GM19468 (cell line): ENCODE measurements around the gene BMPR2.
"Not testable (repeated sequence)": the region's sequence is repeated elsewhere in the genome, so short reads cannot be mapped to it uniquely, and the experiment has no call there.

Experiments used
- ATAC-seq: cut with Tn5 transposase; IDR thresholded peaks from one replicate; pipeline ENCODE4 v1.9.1; 2021; ENCODE audit warnings: mild to moderate bottlenecking, moderate library complexity, moderate number of reproducible peaks; ENCODE audit not compliant: unreplicated experiment; ENCODE audit errors: extremely low read depth

The BMPR2 gene

GRCh38 chr2:202375609-202376408, at the start of gene BMPR2:
Gene BMPR2 (plus strand): TSS chr2:202376327. CDS start chr2:202377475, 1,148 bp downstream.
- peak; percentile 56 for ATAC-seq

- no peak for ATAC-seq
Observed at GRCh38 chr2:202327858-202328257, 48.3 kb upstream of the BMPR2 start.

- no peak for ATAC-seq
Observed at GRCh38 chr2:202335791-202336467, 40.2 kb upstream of the BMPR2 start.

DNA sequence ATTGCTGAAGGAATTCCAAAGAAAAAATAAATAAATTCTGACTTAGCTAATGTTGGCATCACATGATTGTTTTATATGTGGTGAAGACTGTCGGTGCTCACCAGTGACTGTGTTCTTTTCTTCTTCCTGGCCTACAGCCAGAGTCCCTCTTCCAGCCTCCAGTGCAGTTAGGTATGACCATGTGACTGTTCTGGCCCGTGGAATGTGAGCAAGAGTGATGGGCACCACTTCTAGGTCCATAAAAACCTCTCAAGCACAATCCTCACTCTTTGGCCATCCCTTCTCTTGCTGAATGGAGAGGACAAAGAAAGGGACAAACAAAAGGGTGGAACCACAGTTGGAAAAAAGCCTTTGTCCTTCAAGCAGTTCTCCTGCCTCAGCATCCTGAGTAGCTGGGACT, 39.0 kb upstream of the BMPR2 start:
- ATAC-seq, result no peak

DNA sequence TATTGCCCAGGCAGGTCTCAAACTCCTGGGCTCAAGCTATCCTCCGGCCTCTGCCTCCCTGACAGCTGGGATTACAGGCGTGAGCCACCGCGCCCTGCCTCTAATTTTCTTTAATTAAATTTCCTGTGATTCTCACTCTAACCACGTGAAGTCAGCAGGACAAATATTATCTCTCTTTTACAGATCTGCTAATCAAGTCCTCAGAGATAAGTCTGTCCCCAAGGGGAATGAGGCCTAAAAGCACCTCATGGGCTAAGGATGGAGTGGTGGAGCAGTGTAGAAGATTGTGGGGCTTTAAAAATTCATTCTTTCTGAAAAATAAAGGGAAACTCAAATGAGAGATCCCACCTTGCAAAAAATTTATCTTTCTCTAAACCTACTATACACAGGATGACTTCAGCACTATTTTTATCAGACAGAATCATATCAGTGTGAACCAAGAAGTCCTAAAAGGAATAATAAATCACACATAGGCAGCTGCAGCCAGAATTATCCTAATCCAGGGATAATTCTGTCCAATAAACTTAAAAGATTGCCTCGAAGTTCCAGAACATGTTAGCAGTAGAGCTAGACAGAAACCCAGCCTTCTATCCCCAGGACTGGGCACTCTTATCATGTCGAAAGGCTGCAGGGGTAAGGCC, 38.3 kb upstream of the BMPR2 start:
- no peak for ATAC-seq

GRCh38 chr2:202339071-202339870, 36.9 kb upstream of the BMPR2 start:
- no peak for ATAC-seq

- ATAC-seq, result no peak
Observed at GRCh38 chr2:202344178-202344577, 31.9 kb upstream of the BMPR2 start.

DNA sequence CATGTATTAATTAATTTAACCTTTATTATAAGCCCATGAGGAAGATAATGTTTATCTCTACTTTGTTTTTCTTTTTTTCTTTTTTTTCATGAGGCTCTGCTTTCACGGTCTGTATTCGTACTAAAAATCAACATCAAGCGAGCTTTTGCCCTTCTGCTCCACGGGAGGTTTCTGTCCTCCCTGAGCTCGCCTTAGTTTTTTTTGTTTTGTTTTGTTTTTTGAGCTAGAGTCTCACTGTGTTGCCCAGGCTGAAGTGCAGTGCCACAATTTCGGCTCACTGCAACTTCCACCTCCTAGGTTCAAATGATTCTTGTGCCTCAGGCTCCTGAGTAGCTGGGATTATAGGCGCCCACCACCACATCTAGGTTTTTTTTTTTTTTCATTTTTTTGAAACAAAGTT, 29.9 kb upstream of the BMPR2 start:
- no peak for ATAC-seq

GRCh38 chr2:202353430-202353829, 22.7 kb upstream of the BMPR2 start:
- ATAC-seq, result no peak

DNA sequence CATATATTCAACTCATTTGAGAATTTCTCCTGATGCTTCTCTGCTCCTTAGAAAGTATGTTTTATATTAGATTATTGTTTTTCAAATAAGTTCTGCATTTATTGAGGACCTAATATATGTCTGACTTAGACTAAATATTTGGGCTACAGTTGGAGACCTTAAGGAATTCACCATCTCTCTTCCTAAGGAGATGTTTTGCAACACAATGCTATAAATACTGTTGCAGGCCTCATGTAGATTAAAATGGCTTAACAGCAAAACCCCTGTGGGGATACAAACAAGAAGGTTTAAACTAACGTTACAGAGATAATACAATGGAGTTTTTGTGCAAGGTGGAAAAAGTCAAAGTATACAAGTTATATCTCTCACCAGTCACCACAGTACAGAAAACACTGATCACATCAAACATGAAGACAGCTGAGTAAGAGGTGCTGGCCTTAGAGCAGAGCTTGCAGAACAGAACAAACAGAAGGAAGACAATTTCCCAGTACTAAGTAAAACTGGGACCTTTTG, 20.1 kb upstream of the BMPR2 start:
- no peak for ATAC-seq

GRCh38 chr2:202358924-202359323, 17.2 kb upstream of the BMPR2 start:
- not testable (repeated sequence) for ATAC-seq

GRCh38 chr2:202360646-202361045, 15.5 kb upstream of the BMPR2 start:
- ATAC-seq, result no peak

DNA sequence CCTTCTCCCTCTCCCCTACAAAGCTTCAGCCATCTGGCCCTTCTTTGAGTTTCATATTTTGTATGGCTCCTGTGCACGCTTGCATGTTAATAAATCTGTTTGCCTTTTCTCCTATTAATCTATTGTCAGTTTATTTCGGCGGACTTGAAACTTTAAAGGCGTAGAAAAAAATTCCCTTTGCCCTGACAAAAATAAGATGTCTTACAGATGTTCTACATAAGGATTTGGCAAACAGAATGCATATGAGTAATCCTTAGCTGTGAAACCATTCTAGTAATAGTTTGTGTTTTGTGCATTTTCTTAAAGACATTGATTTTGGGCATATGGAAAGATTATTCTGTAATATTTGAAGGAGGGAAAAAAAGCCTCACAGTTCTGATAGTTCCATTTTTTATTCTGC, 15.0 kb upstream of the BMPR2 start:
- no peak for ATAC-seq

DNA sequence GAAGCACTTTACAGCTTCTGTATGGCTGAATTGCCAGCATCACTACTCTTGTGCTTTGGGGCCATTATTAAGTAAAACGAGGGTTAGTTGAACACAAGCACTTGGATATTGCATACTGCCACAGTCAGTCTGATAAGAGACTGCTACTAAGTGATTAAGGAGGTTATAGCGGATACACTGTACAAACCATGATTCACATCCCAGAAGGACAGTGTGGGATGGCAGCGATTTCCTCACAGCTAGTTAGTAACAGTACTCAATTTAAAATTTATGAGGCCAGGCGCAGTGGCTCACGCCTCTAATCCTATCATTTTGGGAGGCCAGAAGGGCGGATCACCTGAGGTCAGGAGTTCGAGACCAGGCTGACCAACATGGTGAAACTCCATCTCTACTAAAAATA, 2.6 kb upstream of the BMPR2 start:
- ATAC-seq, result no peak

GRCh38 chr2:202374383-202374782, 1.7 kb upstream of the BMPR2 start:
- ATAC-seq, result not testable (repeated sequence)

GRCh38 chr2:202375033-202375608, 1.0 kb upstream of the BMPR2 start:
- no peak for ATAC-seq

DNA sequence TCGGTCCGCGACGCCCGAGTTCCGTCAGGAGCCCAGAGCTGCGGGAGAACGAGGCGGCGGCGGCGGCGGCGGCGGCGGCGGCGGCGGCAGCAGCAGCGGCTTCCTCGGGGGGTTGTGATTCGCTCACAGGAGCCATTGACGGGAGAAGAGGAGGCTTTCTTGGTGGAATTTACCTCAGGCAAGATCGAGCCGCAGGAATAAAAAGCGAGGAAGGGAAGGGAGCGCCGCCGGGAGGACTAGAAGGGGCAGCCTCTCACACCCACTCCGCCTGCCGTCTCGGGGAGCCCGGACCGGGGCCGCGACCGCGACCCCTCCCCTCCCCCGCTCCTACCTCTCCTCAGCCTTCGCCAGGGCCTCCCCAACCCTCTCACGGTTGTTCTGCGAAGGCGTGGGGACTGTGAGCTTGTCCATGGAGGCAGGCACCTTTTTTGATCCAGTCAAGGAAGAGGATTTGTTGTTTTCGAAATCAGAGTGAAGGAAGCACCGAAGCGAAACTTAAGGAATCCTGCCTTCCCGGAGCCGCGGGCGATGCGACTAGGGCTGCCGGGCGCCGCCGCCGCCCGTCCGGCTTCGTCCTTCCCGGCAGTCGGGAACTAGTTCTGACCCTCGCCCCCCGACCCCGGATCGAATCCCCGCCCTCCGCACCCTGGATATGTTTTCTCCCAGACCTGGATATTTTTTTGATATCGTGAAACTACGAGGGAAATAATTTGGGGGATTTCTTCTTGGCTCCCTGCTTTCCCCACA, 506 bp downstream of the BMPR2 start:
- no peak for ATAC-seq

DNA sequence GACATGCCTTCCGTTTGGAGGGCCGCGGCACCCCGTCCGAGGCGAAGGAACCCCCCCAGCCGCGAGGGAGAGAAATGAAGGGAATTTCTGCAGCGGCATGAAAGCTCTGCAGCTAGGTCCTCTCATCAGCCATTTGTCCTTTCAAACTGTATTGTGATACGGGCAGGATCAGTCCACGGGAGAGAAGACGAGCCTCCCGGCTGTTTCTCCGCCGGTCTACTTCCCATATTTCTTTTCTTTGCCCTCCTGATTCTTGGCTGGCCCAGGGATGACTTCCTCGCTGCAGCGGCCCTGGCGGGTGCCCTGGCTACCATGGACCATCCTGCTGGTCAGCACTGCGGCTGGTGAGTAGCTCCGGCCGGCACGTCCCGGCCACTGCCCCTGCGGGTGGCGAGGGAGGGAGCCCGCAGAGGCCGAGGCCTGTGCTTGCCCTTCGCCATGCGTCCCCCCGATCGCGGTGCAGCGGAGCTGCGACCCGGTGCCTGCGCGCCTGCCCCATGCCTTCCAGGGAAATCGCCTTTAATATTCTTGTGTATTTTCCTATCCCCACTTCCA, 1.2 kb downstream of the BMPR2 start:
- no peak for ATAC-seq

DNA sequence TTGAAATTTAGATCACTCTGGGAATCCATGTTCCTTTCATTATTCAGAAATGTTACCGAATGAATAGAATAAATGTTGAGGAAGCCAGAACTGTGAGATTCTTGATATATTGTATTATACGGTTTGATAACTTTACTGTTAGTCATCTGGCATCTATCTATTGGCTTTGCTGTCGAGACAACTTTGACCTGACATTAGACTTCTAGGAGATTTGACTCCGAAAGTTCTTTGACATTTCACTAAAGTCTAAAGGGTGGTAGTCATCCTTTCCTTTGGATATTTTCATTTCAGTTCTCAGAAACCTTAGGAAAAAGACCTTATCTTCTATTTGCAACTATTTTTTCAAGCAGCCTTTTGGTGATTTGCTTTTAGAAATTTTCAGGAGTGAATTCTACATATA, 1.9 kb downstream of the BMPR2 start:
- ATAC-seq, result no peak
